IMR-90 (cell line): ENCODE results near the gene DYNLRB2.

ENCODE experiments used
- CEBPB ChIP-seq: IDR thresholded peaks from 2 replicates; pipeline ENCODE4 v1.6.1; 2012; ENCODE audit warnings: low read depth, low read length, improper control_type of control experiment
- FOS ChIP-seq: fragments of 150-350 bp; IDR thresholded peaks from 2 replicates; pipeline ENCODE4 v1.6.1; 2016; ENCODE audit warnings: low read depth, low read length
- MXI1 ChIP-seq: IDR thresholded peaks from 2 replicates; pipeline ENCODE4 v1.6.1; 2012; ENCODE audit warnings: low read depth, mild to moderate bottlenecking, low read length, moderate library complexity, borderline replicate concordance
- POLR2A ChIP-seq: IDR thresholded peaks from 2 replicates; pipeline ENCODE4 v1.6.1; 2012; ENCODE audit warnings: mild to moderate bottlenecking, low read depth, low read length
- RAD21 ChIP-seq: IDR thresholded peaks from 2 replicates; pipeline ENCODE4 v1.6.1; 2012; ENCODE audit warnings: low read length, improper control_type of control experiment
- RCOR1 ChIP-seq: IDR thresholded peaks from 2 replicates; pipeline ENCODE4 v1.6.1; 2012; ENCODE audit warnings: mild to moderate bottlenecking, low read length, improper control_type of control experiment; ENCODE audit not compliant: insufficient replicate concordance
- RFX5 ChIP-seq: IDR thresholded peaks from 2 replicates; pipeline ENCODE4 v1.8.0; 2012; ENCODE audit warnings: low read depth, mild to moderate bottlenecking, low read length, moderate library complexity
- TF ChIP-seq, protein P1 (sequence below): conservative IDR thresholded peaks from 2 replicates; pipeline ENCODE4 v1.5.1; 2012; ENCODE audit warnings: mild to moderate bottlenecking, low read depth, low read length, improper control_type of control experiment

DNA sequence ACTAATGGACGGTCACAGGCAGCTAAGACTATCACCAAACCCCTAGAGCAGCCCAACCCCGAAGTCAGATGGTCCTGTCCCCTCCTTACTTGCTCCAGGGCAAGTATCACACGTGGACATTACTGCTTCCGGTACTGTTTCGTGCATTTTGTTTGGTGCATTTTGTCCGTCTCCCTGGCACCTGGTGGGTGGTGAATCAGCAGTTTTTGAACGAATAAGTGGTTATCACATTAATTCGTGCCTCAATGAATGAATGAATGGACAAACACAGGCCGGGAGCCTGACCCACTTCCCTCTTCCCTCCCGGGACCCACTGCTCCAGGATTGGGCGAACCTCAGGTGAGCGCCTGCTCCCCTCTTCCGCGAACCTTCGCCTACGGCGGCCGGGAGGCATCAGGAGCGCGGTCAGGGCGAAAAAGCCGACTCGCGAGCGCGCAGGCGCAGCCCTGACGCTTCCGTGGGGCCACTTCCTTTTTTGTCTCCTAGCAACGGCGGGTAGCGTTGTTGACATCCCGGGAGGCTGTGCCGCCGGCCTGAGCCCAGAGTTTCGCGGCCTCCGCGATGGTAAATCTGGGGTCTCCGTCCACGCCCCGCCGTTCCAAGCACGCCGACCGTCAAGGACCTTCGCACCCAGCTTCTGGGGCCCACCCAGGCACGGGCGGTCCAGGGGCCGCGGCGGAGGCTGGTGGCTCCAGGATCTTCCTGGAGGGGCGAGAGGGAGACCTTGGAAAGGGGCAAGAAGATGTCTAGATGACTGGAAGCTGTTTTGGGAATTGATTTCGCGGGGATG, at the start of gene DYNLRB2:
- TF ChIP-seq, protein P1, sequence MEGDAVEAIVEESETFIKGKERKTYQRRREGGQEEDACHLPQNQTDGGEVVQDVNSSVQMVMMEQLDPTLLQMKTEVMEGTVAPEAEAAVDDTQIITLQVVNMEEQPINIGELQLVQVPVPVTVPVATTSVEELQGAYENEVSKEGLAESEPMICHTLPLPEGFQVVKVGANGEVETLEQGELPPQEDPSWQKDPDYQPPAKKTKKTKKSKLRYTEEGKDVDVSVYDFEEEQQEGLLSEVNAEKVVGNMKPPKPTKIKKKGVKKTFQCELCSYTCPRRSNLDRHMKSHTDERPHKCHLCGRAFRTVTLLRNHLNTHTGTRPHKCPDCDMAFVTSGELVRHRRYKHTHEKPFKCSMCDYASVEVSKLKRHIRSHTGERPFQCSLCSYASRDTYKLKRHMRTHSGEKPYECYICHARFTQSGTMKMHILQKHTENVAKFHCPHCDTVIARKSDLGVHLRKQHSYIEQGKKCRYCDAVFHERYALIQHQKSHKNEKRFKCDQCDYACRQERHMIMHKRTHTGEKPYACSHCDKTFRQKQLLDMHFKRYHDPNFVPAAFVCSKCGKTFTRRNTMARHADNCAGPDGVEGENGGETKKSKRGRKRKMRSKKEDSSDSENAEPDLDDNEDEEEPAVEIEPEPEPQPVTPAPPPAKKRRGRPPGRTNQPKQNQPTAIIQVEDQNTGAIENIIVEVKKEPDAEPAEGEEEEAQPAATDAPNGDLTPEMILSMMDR = no peak
- TF ChIP-seq RFX5 (no peak), RAD21 (no peak), FOS (no peak), POLR2A (peak; percentile 30; the same call in 1 of the 2 replicates), MXI1 (peak; percentile 68; the same call in 1 of the 2 replicates), RCOR1 (no peak), CEBPB (no peak)
